Activated CD8-positive, alpha-beta memory T cell treated with anti-CD3 and anti-CD28 coated beads, Interleukin-2, amount 50 U/mL, for 4 hours (primary cell): ENCODE results near the gene MS4A12.
"Not testable (repeated sequence)": the region's sequence is repeated elsewhere in the genome, so short reads cannot be mapped to it uniquely, and the experiment has no call there.

Experiments used
- DNase-seq: peaks from one replicate; pipeline ENCODE4 v3.0.0-alpha.2; 2020

Gene MS4A12

GRCh38 chr11:60513496-60514460, 21.2 kb downstream of the MS4A12 start:
- no peak for DNase-seq

DNA sequence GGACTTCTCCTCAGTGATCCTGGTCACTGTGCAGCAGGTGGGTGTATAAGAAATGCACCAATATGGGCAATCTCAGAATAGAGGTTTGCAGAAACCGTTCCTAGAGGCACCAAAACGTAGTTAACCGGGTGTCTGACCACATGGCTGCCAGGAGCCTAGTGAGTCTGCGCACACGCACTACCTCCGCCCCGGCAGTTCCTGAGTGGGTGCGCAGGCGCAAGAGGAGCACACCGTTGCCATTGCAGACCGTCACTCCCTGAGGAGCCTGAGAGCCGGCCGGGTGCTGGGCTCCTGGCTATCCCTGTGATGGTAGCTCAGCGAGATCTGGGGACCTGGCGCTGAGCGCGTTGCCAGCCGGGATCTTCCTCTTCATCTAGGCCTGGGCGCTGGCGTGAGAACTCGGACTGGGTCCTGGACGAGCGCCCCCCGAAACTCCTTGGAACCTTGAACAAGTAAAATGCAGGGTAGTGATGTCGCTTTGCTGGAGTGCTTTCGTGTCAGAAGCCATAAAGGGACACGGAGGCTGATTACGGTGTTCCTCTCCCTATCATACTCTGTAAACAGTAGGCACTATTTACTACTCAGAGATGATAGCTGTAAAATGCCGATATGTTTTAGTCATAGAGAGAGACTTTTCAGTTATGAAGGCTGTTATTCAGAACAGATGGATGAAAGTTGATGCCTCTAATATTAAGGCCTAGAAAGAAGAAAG, 22.7 kb downstream of the MS4A12 start, which contains the start of gene MS4A13:
Gene MS4A13 (plus strand): TSS at position 249 of the 712 bp plus-strand sequence. CDS start 2,692 bp downstream, outside the sequence.
- DNase-seq: no peak

- DNase-seq: no peak
Measured at GRCh38 chr11:60528465-60528864, 35.9 kb downstream of the MS4A12 start.

DNA sequence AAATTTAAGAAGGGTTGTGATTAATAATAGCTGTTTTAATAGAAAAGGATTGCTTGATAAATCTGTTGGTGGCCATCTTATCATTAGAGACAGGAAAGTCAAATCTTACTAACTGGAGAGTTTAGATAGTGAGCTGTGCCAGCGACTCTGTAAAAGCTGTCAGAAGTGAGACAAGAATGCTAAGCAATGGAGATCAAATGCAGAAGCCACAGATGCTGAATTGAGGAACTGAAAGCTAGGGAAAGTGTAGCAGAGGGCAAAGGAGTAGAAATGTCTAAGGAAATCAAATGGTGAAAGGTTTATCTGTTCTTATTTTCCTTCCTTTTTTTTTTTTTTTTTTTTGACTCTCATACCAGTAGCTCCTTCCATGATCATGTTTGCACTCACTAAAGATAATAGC, 36.4 kb downstream of the MS4A12 start:
- no peak for DNase-seq

DNA sequence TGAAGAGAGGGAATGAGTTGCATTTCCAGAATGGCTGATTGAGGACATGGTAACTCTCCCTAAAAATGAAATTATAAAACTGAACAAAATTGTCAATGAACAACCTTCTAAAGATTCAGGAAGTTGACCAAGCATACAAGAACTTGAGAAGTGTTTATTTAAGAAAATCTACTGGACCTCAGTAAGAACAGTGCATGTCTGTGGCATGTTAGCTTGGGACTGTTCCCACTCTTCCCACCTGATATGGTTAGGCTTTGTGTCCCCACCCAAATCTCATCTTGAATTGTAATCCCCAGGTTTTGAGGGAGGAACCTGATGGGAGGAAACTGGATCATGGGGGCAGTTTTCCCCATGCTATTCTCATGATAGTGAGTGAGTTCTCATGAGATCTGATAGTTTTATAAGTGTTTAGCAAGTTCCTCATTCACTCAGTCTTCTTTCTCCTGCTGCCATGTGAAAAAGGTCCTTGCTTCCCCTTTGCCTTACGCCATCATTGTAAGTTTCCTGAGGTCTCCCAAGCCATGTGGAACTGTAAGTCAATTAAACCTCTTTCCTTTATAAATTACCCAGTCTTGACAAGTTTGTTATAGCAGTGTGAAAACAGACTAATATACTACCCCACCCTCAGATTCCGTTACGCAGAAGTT, 38.0 kb downstream of the MS4A12 start:
- DNase-seq: no peak

GRCh38 chr11:60532383-60532782, 39.8 kb downstream of the MS4A12 start:
- not testable (repeated sequence) for DNase-seq

DNA sequence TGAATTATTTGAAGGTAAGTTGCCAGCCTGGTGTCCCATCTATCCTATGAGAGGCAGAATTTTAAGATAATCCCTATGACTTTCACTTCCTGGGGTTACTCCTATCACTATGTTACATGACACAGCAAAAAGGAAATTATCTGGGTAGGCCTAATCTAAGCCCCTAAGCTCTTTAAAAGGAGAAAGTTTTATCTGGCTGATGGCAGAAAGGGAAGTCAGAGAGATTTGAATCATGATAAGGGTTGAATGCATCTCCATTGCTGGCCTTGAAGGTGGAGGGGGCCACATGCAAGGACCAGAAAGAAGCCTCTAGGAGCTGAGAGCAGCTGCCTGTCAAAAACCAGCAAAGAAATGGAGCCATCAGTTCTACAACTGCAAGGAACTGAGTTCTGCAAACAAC, 46.0 kb downstream of the MS4A12 start:
- not testable (repeated sequence) for DNase-seq

GRCh38 chr11:60544077-60544476, 51.5 kb downstream of the MS4A12 start:
- DNase-seq: no peak
